K562 (cell line): ENCODE data around the gene ELF5. TPM values are rescaled to one million over a fixed set of nuclear protein-coding genes. Genes with fewer than 3 reads are reported as not detected.

Experiments used
- BDP1 ChIP-seq: IDR thresholded peaks from 3 replicates; pipeline ENCODE4 v1.6.1; 2011; ENCODE audit not compliant: insufficient read length, insufficient read depth
- ETV1 ChIP-seq: fragments of 450-650 bp; conservative IDR thresholded peaks from 2 replicates; pipeline ENCODE4 v1.6.1; 2016; ENCODE audit warnings: missing genetic modification characterization, control low read depth, low read depth, missing compliant biosample characterization
- FOXA3 ChIP-seq, 2 experiments: fragments of 450-650 bp in 1 of 2; sonication (generic) in 1 of 2; formaldehyde crosslinking; IDR thresholded peaks in 1 of 2; conservative IDR thresholded peaks in 1 of 2; 2 replicates each; pipeline versions ENCODE4 v1.4.0 to v1.8.0; 2020 to 2022; ENCODE audit warnings: mild to moderate bottlenecking in 2 of 2, missing genetic modification reagents in 1 of 2
- HES1 ChIP-seq: fragments of 450-650 bp; IDR thresholded peaks from 2 replicates; pipeline ENCODE4 v1.6.1; 2016; ENCODE audit warnings: low read depth, mild to moderate bottlenecking, moderate library complexity
- ID3 ChIP-seq, 2 experiments: fragments of 250-450 bp in 1 of 2; fragments of 450-650 bp in 1 of 2; sonication (Bioruptor Pico) in 1 of 2; IDR thresholded peaks; 2 replicates each; pipeline versions ENCODE4 v1.6.1 to v1.8.0; 2016 to 2021; ENCODE audit warnings: mild to moderate bottlenecking in 2 of 2, moderate library complexity in 2 of 2, missing compliant biosample characterization in 1 of 2, missing genetic modification characterization in 1 of 2
- MEIS2 ChIP-seq: fragments of 450-650 bp; IDR thresholded peaks from 2 replicates; pipeline ENCODE4 v1.6.1; 2014; ENCODE audit warnings: mild to moderate bottlenecking; ENCODE audit not compliant: partially characterized antibody
- NCOR1 ChIP-seq: fragments of 450-650 bp; IDR thresholded peaks from 2 replicates; pipeline ENCODE4 v1.6.1; 2016; ENCODE audit warnings: mild to moderate bottlenecking, moderate library complexity
- PRDM10 ChIP-seq: fragments of 450-650 bp; IDR thresholded peaks from 2 replicates; pipeline ENCODE4 v1.6.1; 2018; ENCODE audit not compliant: partially characterized antibody
- RB1 ChIP-seq: fragments of 450-650 bp; IDR thresholded peaks from 2 replicates; pipeline ENCODE4 v1.6.1; 2017; ENCODE audit warnings: low read depth, mild to moderate bottlenecking
- SETDB1 ChIP-seq: IDR thresholded peaks from one replicate; pipeline ENCODE4 v1.6.1; 2012; ENCODE audit warnings: low read length, control low read depth, inconsistent platforms
- SIN3A ChIP-seq, 2 experiments: fragments of 150-350 bp in 1 of 2; IDR thresholded peaks; 2 replicates each; pipeline ENCODE4 v1.6.1; 2011 to 2016; ENCODE audit warnings: borderline replicate concordance in 2 of 2, low read depth in 2 of 2, low read length in 2 of 2, mild to moderate bottlenecking in 2 of 2, moderate library complexity in 2 of 2; ENCODE audit not compliant: control insufficient read depth in 1 of 2
- TAF7 ChIP-seq: fragments of 450-650 bp; IDR thresholded peaks from 2 replicates; pipeline ENCODE4 v1.6.1; 2016; ENCODE audit warnings: missing genetic modification characterization, missing compliant biosample characterization
- ZNF134 ChIP-seq: fragments of 250-450 bp; sonication (Bioruptor Pico); conservative IDR thresholded peaks from 2 replicates; pipeline ENCODE4 v1.4.0; 2020
- ZNF23 ChIP-seq: fragments of 250-450 bp; sonication (Bioruptor Pico); IDR thresholded peaks from 2 replicates; pipeline ENCODE4 v1.4.0; 2020; ENCODE audit warnings: mild to moderate bottlenecking
- ZNF699 ChIP-seq: fragments of 250-450 bp; sonication (Bioruptor Pico); IDR thresholded peaks from 2 replicates; pipeline ENCODE4 v1.8.0; 2021; ENCODE audit warnings: mild to moderate bottlenecking, moderate library complexity; ENCODE audit not compliant: insufficient replicate concordance
- polyA plus RNA-seq, 8 experiments: library from polyadenylated mRNA; depleted of rRNA in 4 of 8; stranded (reverse) in 5 of 8; unstranded in 3 of 8; fragments of >200 nt; fragmentation: Nextera tagmentation in 2 of 8; fragmentation: Illumina TruSeq in 1 of 8; extraction: Ambion mirVana in 2 of 8; extraction: Trizol in 1 of 8; gene quantifications; 2 replicates each; pipeline versions ENCODE4 v1.2.1 to v1.2.3, GENCODE V29; 2011 to 2014; ENCODE audit warnings: inconsistent platforms in 1 of 8, missing spikeins in 1 of 8
- total RNA-seq, 7 experiments: library from RNA; depleted of rRNA in 6 of 7; stranded (reverse); fragments of >200 nt in 6 of 7; fragmentation: Illumina TruSeq in 2 of 7; extraction: Trizol in 2 of 7; gene quantifications; 2 replicates each; pipeline versions ENCODE4 v1.2.1 to v1.2.3, GENCODE V29; 2011 to 2021; ENCODE audit warnings: low replicate concordance in 1 of 7
- TF ChIP-seq, protein P1 (sequence below), 2 experiments: fragments of 450-650 bp; IDR thresholded peaks; 2 replicates each; pipeline ENCODE4 v1.6.1; 2018; ENCODE audit warnings: mild to moderate bottlenecking in 2 of 2, low read depth in 1 of 2; ENCODE audit not compliant: partially characterized antibody in 2 of 2
- TF ChIP-seq, protein P2 (sequence below): IDR thresholded peaks from 2 replicates; pipeline ENCODE4 v1.6.1; 2014; ENCODE audit warnings: antibody characterized with exemption

Gene ELF5
- total and polyA plus RNA-seq, 9 of the 15 experiments (the other 6 are each of a cell fraction or from before 2014, with no cell fraction given) = not detected

- TF ChIP-seq, protein P1, sequence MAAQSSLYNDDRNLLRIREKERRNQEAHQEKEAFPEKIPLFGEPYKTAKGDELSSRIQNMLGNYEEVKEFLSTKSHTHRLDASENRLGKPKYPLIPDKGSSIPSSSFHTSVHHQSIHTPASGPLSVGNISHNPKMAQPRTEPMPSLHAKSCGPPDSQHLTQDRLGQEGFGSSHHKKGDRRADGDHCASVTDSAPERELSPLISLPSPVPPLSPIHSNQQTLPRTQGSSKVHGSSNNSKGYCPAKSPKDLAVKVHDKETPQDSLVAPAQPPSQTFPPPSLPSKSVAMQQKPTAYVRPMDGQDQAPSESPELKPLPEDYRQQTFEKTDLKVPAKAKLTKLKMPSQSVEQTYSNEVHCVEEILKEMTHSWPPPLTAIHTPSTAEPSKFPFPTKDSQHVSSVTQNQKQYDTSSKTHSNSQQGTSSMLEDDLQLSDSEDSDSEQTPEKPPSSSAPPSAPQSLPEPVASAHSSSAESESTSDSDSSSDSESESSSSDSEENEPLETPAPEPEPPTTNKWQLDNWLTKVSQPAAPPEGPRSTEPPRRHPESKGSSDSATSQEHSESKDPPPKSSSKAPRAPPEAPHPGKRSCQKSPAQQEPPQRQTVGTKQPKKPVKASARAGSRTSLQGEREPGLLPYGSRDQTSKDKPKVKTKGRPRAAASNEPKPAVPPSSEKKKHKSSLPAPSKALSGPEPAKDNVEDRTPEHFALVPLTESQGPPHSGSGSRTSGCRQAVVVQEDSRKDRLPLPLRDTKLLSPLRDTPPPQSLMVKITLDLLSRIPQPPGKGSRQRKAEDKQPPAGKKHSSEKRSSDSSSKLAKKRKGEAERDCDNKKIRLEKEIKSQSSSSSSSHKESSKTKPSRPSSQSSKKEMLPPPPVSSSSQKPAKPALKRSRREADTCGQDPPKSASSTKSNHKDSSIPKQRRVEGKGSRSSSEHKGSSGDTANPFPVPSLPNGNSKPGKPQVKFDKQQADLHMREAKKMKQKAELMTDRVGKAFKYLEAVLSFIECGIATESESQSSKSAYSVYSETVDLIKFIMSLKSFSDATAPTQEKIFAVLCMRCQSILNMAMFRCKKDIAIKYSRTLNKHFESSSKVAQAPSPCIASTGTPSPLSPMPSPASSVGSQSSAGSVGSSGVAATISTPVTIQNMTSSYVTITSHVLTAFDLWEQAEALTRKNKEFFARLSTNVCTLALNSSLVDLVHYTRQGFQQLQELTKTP (IDR thresholded peaks at IDR 0.05; ENCODE audit: low read depth in 1 of 2, partially characterized antibody in 2 of 2) = no peak
- TF ChIP-seq PRDM10 (no peak), ZNF134 (CRISPR knock-in tag) (no peak), SIN3A (IDR thresholded peaks at IDR 0.05; ENCODE audit: borderline replicate concordance in 2 of 2, control insufficient read depth in 1 of 2, low read depth in 2 of 2, low read length in 2 of 2) (no peak), SETDB1 (no peak), ZNF699 (CRISPR knock-in tag) (no peak), TAF7 (tag) (no peak), NCOR1 (0 out of 2 replicates have a peak, but pooled peaks have one; percentile 26), FOXA3 (CRISPR knock-in tag; conservative IDR thresholded peaks at IDR 0.05 in 1 of 2, IDR thresholded peaks at IDR 0.05 in 1 of 2) (peak; percentile 65 to 74; a peak in 2 of 4 replicates), ZNF23 (no peak), BDP1 (no peak), MEIS2 (peak; percentile 41), HES1 (peak; percentile 54; the same call in 1 of the 2 replicates), ID3 (CRISPR knock-in tag; IDR thresholded peaks at IDR 0.05) (no peak), ID3 (tag; IDR thresholded peaks at IDR 0.05) (peak; percentile 88), RB1 (no peak), ETV1 (tag) (no peak)
- TF ChIP-seq, protein P2, sequence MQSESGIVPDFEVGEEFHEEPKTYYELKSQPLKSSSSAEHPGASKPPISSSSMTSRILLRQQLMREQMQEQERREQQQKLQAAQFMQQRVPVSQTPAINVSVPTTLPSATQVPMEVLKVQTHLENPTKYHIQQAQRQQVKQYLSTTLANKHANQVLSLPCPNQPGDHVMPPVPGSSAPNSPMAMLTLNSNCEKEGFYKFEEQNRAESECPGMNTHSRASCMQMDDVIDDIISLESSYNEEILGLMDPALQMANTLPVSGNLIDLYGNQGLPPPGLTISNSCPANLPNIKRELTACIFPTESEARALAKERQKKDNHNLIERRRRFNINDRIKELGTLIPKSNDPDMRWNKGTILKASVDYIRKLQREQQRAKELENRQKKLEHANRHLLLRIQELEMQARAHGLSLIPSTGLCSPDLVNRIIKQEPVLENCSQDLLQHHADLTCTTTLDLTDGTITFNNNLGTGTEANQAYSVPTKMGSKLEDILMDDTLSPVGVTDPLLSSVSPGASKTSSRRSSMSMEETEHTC = peak; percentile 66; the same call in 1 of the 2 replicates
Observed at GRCh38 chr11:34464591-34465051, 49.0 kb downstream of the ELF5 start (continued).
